Esophagus squamous epithelium (tissue), 4 donors: ENCODE data around the gene SGMS1.
A peak's percentile ranks its signal among the peaks of the same experiment; 100 is the strongest.

ENCODE experiments used
- POLR2A ChIP-seq, 4 donors: fragments of 450-650 bp; IDR thresholded peaks; one replicate each; pipeline ENCODE4 v1.6.1; 2017; ENCODE audit warnings: antibody characterized with exemption in 4 of 4, mild to moderate bottlenecking in 4 of 4, moderate library complexity in 3 of 4
- TF ChIP-seq, protein P1 (sequence below), 6 experiments: fragments of 450-650 bp in 4 of 6; fragments of 200-600 bp in 2 of 6; sonication (generic) in 2 of 6; IDR thresholded peaks; one replicate each; pipeline ENCODE4 v1.5.1; 2016 to 2019; ENCODE audit warnings: antibody characterized with exemption in 6 of 6, mild to moderate bottlenecking in 4 of 6, moderate library complexity in 4 of 6

DNA sequence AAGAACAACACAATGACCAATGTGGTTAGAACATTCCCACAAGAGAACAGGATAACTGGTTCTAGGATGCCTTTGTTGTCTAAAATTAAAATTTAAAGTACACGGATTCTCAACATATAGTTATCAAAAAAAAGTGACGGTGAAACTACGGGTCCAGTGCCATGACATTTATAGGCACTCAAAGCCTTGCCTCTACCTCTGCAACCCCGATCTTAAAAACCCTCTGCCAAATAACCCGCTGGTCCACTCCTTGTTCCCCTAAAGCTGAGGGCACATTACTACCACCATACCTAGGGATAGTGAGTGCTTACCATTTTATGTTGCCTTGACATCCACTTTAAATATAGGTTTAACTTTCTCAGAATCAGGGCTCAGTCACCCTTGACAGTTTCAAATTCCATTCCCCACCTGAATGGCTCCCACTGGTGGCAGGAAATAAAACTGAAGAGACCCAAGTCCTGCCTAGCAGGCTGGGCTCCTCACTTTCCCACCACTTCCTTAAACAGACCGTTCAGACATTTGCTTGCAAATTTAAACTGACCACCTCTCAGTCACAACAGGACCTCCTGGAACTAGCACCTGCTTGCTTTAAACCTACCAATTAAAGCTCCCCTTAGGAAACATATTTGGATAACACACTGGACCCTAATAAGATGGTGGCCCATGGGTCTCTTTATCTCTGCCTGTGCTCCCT, 202.6 kb downstream of the SGMS1 start:
- TF ChIP-seq, protein P1, sequence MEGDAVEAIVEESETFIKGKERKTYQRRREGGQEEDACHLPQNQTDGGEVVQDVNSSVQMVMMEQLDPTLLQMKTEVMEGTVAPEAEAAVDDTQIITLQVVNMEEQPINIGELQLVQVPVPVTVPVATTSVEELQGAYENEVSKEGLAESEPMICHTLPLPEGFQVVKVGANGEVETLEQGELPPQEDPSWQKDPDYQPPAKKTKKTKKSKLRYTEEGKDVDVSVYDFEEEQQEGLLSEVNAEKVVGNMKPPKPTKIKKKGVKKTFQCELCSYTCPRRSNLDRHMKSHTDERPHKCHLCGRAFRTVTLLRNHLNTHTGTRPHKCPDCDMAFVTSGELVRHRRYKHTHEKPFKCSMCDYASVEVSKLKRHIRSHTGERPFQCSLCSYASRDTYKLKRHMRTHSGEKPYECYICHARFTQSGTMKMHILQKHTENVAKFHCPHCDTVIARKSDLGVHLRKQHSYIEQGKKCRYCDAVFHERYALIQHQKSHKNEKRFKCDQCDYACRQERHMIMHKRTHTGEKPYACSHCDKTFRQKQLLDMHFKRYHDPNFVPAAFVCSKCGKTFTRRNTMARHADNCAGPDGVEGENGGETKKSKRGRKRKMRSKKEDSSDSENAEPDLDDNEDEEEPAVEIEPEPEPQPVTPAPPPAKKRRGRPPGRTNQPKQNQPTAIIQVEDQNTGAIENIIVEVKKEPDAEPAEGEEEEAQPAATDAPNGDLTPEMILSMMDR (IDR thresholded peaks at IDR 0.05): peak; percentile 58 to 80 (median 70)
- TF ChIP-seq POLR2A (IDR thresholded peaks at IDR 0.05): no peak
